HG03565 (cell line): Measurements from ENCODE around the gene NELL1.

ENCODE experiments used
- ATAC-seq: cut with Tn5 transposase; IDR thresholded peaks from one replicate; pipeline ENCODE4 v1.9.1; 2021; ENCODE audit warnings: mild to moderate bottlenecking, moderate library complexity; ENCODE audit not compliant: unreplicated experiment

Gene NELL1

DNA sequence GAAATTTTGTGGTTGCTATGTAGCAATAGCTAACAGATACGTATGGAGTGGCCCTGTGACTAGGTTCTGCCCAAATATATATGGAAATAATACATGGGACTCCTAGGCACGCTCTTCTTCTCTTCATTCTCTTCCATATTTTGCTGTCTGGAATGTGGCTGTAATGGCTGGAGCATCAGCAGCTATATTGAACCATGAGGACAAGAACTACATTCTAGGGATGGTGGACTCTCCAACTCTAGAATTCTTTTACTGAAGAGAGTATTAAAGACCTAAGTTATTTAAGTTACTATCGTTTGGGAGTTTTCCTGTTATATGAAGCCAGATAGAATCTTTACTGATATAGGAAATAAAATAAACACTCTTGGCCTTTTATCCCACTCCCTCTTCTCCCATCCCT lies 7.5 kb upstream of the NELL1 start:
- ATAC-seq, result no peak

DNA sequence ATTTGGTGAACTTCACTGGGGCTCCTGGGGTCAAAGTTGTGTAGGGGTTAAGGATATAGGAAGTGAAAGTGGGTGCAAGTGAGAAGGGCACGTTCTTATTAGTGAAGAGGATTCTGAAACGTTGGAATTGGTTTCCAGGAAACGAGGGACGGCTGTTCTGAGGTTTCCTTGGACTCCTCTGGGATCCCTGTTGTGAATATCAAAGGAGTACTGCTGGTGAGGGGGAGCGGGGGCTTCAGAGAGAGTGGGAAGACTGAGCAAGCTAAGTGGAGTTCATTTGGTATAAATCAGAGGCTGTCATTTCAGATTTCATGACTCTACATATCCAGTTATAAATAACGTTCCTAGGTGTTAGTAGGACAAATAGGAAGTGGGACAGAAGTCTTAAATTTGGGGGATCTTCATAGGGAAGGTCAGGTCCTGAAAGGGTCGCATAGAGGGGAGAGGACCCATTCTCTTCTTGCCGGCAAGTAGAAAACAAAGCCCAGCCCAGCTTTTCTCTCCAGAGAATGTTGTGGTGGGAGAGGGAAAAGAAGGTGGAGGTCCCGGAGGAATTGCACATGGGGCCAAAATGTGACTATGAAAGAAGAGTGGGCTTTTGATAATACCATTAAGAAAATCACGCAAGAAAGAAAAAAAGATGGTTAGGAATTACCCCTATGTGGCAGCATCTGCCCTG lies 1.1 kb upstream of the NELL1 start:
- ATAC-seq, result no peak

DNA sequence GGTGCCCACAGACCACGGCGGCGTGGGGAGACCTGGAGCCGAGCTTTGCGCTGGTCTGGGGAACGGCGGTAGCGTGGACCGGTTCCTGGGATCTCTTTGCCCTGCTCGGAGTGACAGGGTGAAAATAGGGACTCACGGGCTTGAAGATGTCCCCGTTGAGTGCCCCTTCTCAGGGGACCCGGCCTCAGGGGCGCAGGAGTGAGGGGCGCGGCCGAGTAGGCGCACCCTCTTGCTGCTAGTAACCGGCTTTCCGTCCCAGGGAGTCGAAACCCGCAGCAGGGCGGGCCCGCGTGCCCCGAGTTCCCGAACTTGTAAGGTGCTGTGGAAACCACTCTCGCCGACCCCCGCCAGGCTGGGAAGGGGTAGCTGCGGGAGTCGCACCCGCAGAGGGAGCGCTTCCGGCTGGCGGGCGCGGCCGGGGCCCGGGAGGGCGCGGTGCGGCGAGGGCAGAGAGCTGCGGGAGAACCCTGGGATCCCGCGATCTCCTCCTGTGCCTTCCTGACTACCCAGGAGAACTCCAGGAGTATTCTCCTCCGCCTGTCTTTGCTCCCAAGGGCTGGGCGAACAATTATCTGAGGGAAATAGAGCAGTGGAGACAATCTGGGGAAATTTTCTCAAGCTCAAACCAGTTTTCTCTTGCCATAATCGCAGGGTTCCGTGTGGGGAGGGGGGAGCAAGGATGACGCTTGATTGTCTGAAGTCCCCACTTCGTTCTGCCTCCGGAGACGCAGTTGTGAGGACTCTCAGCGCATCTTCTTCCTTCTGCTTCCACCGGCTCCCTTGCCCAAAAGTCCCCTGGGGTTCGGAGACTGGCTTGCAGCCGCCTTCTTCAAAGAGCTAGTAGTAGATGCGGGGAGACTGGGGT lies 666 bp downstream of the NELL1 start:
- ATAC-seq, result no peak

DNA sequence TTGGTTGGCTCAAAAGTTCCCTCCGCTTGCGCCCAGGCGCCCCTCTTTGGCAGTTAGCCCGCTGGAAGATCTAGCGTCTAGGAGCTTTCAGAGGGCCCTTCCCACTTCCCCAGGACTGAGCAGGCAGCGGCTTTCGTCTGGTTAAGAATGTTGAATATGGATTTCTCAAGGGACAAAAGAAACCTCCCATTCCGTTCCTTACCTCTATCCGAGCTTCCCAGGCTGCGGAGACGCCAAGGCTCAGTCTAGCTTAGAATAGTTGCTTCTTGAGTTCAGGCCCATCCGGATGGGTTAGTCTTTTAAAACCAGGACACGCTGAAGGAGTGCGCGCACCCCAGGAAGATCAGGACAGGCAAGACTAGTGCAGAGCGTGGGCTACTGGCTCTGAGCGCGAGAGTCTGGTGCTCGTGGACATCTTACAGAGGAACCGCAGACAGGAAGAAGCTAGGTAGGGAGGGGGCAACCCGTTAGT lies 1.6 kb downstream of the NELL1 start:
- ATAC-seq, result no peak

DNA sequence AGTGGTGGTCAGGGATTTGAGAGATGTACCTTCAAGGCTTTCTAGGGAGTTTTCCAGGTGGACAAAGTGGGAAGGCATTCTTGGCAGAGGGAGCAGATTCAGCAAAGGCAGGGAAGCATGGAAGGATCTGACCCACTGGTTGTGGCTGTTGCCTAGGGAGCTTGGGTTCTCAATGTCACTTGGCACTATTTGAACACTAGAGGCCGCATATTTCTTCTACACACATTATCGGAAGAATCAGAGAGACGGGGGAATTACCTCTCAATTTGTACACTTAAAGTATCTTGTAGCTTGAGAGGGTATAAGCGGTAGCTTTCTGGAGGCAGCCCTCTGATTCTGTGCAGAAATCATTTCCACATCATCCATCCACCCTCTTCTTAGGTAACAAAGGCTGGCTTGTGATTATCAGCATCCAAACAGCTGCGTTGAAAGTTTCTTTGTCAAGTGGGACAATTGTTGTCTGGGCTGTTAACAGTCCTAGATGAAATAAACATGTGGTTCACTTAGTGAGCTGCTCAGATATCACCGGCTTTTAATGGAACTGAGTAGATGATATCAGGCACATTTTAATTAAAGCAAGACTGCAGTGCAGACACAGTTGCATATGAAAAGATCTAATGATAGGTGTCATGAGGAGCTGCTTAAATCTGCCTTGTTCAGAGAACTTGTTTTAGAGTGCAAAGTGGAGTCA lies 2.6 kb downstream of the NELL1 start:
- ATAC-seq, result no peak

DNA sequence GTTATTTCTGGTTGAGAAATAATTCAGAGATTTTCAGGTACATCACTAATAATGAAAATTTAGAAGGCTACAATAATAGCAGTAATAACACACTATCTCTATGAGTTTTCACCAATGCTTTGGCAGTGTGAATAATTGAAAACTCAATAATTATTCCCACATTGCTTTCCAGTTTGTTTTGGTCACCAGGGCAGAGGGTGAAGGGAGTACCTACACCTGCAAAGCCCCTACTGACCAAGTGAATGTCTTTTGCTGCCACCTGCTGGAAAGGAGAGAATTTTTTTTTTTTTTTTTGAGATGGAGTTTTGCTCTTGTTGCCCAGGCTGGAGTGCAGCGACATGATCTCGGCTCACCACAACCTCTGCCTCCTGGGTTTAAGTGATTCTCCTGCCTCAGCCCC lies 3.2 kb downstream of the NELL1 start:
- ATAC-seq, result no peak

DNA sequence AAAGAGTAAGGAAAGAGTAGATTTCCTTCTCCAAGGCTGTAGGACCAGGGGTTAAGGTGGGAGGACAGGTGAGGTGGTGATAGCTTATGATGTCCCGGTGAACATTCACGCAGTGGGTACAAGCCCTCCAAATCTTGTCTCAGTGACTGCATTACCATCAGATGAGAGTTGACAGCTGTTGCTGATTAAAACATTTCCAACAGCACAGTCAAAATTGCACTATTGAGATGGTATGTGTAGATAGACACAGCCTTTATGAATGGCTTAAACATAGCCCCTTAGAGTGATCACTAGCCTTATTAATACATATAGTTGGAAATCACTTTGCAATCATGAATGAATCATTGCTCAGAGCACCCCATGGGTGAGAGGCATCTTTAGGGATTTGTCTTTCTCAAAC lies 7.3 kb downstream of the NELL1 start:
- no peak for ATAC-seq

DNA sequence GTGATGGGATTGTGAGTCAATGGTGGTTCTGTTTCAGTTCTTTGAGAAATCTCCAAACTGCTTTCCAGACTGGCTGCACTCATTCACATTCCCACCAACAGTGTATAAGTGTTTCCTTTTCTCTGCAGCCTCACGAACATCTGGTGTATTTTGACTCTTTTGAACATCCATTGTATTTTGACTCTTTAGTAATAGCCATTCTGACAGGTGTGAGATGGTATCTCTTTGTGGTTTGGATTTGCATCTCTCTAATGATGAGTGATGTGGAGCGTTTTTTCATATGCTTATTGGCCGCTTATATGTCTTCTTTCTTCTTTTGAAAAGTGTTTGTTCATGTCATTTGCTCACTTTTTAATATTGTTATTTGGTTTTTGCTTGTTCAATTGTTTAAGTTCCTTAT lies 19.4 kb downstream of the NELL1 start:
- no peak for ATAC-seq

DNA sequence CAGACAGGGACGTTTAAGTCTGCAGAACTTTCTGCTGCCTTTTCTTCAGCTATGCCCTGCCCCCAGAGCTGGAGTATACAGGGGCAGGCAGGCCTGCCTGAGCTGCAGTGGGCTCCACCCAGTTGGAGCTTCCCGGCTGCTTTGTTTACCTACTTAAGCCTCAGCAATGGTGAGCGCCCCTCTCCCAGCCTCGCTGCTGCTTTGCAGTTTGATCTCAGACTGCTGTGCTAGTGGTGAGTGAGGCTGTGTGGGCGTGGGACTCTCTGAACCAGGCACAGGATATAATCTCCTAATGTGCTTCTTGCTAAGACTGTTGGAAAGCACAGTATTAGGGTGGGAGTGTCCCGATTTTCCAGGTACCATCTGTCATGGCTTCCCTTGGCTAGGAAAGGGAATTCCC lies 38.5 kb downstream of the NELL1 start:
- ATAC-seq, result no peak

DNA sequence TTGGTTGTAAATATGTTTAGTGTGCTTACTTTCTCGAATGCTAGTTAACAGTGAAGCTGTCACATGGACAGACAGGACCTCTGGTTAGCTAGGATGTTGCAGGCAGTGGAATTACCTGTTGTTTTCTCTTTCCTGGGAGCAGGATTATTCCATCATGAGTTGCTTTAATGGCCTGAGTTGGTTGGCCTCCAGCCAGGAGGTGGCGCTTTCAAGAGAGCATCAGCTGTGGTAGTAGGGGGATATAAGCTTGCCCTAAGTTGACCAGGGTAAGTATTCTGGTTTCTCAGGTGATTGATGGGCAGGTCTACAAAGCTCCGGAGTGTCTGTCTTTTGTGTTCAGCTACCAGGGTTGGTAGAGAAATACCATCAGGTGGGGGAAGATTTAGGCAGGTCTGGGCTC lies 43.5 kb downstream of the NELL1 start:
- no peak for ATAC-seq

DNA sequence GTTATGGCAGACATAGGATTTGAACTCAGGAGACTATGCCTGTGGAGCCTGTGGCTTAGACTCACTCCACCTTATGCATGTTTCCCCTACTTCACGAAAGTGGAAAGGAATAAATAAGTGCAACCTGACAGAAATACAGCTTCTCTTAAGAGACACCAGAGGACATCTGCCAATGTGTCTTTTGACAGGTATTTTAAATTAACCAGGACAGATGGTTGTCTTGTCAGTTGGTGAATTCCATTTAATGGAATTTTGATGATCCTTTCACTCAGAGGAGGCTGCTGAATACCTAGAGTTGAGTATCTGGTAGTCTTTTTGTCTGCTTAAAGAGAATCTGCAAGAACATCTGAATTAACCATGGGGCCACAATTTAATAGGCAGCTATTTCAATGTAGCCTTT lies 46.1 kb downstream of the NELL1 start:
- ATAC-seq, result no peak

DNA sequence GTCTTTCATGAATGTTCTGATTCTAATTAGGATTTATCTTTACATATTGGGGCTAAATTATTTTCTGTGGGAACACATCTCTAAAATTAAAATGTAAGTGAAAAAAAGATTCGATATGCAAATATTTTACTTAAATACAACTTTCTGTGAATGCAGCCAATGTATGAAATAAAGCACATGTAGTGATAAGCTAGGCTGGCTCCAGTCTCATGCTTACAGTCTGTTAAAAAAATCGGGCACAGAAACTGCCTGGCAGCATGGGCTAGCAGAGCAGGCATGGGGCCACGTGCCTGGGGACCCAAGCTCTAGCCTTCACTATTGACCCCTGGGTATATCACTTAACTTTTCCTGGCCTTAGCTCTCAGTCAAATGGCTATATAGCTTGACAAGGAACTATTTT lies 46.5 kb downstream of the NELL1 start:
- no peak for ATAC-seq

DNA sequence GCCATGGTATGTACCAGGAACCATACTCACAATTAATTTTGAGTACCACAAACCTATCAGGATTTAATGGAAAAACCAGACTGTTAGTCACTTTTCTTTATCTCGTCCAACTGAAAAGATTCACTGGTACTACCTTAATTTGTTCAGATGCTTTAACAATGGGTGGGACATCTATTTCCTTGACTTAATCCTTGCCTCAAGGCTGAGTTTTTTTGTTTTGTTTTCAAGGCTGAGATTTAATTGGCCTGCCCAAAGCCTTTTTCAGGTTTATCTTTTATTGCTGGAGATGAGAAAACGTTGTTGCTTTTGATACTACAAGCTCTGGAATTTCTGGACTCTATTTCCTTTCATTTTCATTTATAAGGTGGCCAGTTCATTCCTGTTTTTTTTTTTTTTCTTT lies 50.4 kb downstream of the NELL1 start:
- no peak for ATAC-seq

DNA sequence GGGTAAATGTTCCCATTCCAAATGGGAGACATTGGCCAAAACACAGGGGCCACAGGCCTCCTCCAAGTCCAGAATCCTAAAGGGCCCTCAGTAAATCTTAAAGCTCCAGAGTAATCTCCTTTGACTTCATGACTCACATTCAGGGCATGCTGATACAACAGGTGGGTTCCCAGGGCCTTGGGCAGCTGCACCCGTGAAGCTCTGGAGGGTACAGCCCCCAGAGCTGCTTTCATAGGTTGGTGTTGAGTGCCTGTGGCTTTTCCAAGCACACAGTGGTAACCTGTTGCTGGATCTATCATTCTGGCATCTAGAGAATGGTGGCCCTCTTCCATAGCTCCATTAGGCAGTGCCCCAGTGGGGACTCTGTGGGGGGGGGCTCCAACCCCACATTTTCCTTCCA lies 54.0 kb downstream of the NELL1 start:
- ATAC-seq, result no peak

DNA sequence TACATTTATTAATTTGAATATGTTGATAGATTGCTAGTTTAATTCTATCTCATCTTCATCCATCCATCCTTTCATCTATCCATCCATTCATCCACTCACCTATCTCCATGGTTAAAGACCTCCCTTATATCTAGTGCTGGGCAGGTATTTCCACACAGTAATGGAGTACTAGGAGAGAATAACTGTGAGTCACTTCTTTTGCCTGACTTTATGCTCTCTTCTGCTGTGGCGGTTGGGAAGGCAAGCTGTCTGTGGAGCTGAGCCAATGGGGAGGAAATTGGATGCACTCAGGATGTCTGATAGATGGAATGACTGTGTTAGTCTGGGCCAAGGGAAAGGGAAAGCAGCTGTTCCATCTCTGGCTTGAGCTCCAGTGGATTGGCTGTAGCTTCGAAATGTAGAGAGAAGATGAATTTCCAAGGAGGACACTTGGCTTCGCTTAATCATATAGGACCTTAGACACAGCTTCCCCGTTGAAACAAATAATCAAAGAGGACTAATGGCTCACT lies 60.3 kb downstream of the NELL1 start:
- ATAC-seq, result no peak

DNA sequence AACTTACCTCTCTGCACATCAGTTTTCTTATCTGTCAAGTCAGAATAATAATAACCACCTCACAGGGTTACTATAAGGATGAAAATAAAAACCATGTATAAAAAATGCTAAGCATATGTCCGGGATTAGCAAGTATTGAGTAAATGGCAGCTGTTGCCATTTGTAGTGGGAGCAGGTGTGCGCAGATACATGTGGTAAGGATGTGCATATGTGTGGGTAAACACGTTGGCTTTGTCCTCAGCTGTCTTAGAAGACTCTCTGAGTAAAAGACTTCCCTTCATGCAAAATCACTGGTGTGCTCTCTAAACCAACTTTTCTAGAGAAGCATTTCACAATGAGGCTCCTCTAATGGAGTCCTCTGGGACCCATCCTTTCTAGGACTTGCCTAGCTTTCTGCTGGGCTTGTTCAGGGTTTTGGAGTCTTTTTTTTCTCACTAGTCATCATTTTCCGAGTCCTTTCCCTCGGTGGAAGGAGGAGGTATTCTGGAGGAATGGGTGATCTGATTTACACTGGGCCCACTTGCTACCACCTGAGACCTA lies 62.4 kb downstream of the NELL1 start:
- ATAC-seq, result no peak

DNA sequence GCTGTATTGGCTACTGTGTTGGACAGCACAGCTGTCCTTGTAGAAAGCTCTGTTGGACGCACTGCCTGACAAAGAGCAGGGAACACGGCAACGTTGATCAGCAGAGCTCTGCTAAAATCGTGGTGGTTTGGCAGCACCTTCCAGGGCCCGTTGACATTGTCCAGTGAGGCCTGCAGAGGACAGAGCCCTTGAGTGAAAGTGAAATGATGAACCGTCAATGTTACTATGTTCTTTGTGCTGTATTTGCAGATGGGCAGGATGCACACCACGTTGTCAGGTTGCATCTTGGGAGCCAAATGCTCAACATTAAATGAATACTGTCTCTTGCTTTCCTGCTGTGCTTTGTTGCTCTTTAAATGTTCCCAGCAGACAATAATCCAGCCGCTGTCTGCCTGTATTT lies 69.7 kb downstream of the NELL1 start:
- no peak for ATAC-seq

DNA sequence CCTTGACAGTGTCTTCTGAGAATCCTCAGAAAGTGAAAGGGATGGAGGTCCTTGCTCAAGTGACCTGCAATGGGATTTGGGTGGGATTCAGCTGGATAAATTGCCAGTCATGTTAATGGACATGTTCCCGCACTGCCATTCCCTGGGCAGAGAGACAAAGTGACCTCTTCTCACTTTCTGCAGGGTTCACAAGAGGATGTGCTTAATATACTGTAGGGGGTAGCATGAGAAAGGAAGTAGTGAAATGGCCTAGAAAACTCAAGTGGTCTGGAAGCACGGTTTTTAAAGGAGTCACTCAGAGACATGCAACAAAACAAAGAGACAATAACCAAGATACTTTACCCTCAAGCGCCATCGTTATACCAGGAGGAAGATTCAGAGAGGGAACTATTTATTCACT lies 70.2 kb downstream of the NELL1 start:
- no peak for ATAC-seq

DNA sequence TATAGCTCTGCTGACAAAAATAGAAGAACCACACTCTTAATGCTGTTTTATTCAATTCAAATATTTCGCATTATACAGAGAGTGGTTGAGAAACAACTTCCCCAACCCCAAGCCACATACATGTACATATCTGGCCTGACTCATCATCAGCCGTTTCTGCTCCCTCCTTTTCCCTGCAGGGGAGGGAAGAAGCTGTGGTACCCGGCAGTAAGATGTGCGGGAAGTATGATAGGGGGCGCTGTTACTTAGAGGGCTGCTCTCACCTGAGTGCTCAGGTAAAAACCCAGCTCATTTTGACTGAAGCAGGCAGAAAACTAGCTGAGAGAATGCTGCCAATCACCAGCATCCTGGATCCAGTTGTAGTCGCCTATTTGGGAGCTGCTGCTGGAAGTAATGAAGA lies 85.5 kb downstream of the NELL1 start:
- no peak for ATAC-seq

DNA sequence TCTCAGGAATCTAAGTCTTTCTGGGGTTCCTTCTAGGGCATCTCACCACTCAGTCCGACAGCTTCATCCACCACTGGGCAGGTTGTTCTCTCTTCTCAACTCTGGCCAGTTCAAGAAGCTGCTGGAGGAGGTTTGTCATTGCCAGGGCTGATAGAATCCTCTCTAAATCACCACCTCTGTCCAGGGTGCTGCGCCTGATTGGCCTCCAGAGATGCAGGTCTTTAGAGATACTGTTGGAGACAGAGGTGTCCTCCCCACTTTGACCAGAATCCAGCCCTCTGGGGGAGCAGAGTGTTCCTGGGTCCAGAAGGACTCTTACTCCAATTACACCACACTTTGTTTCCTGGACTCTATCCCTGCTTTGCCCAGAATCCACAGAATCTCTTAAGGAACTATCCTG lies 90.2 kb downstream of the NELL1 start:
- no peak for ATAC-seq

DNA sequence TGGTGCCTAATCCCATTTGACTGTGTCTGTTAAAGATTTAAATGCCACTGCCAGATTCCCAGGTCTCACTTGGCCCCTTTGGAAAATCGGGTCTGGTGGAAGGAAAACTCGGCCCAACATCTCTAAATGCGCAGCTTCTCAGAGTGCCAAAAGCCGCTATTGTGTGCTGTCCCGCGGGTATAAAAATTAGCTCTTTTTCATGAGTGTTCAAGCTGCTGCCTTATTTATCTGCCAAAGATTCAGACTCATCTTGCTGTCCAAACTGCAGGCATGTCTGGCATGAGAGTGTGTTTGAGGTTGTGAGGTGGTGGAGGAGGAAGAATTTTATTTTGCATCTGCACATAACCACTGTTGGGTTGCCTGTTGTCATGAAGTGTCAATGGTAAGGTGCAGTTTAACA lies 91.4 kb downstream of the NELL1 start:
- ATAC-seq, result no peak
